ENCODE data around the gene FAM168A.

DNA sequence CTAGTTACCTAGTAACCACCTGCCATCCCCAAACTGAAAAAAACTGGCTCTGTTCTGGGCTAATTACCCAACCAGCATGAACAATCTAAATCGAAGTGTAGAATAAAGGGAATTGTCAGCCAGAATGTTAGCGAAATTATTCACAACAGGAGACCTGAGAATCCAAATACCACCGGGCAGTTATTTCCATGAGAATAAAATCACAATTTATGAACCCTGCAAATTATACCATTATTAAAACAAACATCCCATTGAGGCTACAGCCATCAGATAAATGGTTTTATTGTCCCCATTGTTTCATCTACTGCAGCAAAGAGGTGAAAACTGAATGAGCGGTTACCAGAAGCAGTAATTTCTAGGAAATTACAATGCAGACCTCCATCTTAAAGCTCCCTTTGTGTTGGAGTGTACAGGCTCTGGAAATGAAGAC, 21.7 kb downstream of the FAM168A start:
- TF ChIP-seq, protein P1, sequence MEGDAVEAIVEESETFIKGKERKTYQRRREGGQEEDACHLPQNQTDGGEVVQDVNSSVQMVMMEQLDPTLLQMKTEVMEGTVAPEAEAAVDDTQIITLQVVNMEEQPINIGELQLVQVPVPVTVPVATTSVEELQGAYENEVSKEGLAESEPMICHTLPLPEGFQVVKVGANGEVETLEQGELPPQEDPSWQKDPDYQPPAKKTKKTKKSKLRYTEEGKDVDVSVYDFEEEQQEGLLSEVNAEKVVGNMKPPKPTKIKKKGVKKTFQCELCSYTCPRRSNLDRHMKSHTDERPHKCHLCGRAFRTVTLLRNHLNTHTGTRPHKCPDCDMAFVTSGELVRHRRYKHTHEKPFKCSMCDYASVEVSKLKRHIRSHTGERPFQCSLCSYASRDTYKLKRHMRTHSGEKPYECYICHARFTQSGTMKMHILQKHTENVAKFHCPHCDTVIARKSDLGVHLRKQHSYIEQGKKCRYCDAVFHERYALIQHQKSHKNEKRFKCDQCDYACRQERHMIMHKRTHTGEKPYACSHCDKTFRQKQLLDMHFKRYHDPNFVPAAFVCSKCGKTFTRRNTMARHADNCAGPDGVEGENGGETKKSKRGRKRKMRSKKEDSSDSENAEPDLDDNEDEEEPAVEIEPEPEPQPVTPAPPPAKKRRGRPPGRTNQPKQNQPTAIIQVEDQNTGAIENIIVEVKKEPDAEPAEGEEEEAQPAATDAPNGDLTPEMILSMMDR (conservative IDR thresholded peaks at IDR 0.05; ENCODE audit: low read length), result no peak
- TF ChIP-seq EZH2phosphoT487 (IDR thresholded peaks at IDR 0.05; ENCODE audit: borderline replicate concordance, low read depth, low read length), result no peak
